A673 (cell line): ENCODE data around the gene KLKB1.

ENCODE experiments used
- EZH2 ChIP-seq: fragments of 200-600 bp; sonication (generic); IDR thresholded peaks from 2 replicates; pipeline ENCODE4 v1.6.1; 2017; ENCODE audit warnings: borderline replicate concordance, low read depth, mild to moderate bottlenecking, mixed read lengths, antibody characterized with exemption, low read length; ENCODE audit not compliant: poor library complexity, severe bottlenecking
- TF ChIP-seq, protein P1 (sequence below): fragments of 300-800, 200-600 bp; sonication (generic); conservative IDR thresholded peaks from 2 replicates; pipeline ENCODE4 v1.5.1; 2017; ENCODE audit warnings: low read depth, mild to moderate bottlenecking, antibody characterized with exemption, low read length, moderate library complexity, mixed read lengths

DNA sequence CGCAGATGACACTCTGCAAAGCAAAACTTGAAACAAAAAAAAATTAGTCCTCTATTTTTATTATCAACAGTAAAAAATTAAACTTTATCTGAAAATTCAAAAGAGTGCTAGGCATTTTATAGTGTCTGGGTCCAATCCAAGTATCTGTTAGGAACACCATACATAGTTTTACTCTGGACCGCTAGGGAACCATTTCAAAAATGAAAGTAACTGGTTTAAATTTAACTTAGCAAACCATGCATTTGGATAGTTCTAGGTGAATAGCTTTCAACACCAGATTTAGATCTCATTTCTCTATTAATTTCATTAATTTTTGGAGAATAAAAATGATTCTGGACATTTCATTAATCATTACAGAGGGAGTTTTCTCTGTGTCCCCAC lies 1.2 kb downstream of the KLKB1 start:
- TF ChIP-seq, protein P1, sequence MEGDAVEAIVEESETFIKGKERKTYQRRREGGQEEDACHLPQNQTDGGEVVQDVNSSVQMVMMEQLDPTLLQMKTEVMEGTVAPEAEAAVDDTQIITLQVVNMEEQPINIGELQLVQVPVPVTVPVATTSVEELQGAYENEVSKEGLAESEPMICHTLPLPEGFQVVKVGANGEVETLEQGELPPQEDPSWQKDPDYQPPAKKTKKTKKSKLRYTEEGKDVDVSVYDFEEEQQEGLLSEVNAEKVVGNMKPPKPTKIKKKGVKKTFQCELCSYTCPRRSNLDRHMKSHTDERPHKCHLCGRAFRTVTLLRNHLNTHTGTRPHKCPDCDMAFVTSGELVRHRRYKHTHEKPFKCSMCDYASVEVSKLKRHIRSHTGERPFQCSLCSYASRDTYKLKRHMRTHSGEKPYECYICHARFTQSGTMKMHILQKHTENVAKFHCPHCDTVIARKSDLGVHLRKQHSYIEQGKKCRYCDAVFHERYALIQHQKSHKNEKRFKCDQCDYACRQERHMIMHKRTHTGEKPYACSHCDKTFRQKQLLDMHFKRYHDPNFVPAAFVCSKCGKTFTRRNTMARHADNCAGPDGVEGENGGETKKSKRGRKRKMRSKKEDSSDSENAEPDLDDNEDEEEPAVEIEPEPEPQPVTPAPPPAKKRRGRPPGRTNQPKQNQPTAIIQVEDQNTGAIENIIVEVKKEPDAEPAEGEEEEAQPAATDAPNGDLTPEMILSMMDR, result no peak
- no peak for TF ChIP-seq EZH2
